GM18861 (cell line): ENCODE data around the gene FOSL1.

Experiments
- ATAC-seq: cut with Tn5 transposase; IDR thresholded peaks from one replicate; pipeline ENCODE4 v1.9.1; 2021; ENCODE audit not compliant: unreplicated experiment

Gene FOSL1

GRCh38 chr11:65919573-65920371, 19.6 kb upstream of the FOSL1 start:
- peak; percentile 24 for ATAC-seq

GRCh38 chr11:65919141-65919572, 19.0 kb upstream of the FOSL1 start, which contains the start of gene DRAP1:
DRAP1 (plus strand) TSS chr11:65919426; CDS start chr11:65919502, 76 bp downstream.
- ATAC-seq: peak; percentile 73

- peak; percentile 36 for ATAC-seq
These were observed 18.3 kb upstream of the FOSL1 start, which contains the start of gene C11orf68 for GRCh38 chr11:65918211-65919140. C11orf68 (minus strand) TSS chr11:65919062; CDS start chr11:65919031, 31 bp downstream.

- no peak for ATAC-seq
These were observed 17.4 kb upstream of the FOSL1 start for GRCh38 chr11:65917434-65918210.

- ATAC-seq: no peak
These were observed 16.9 kb upstream of the FOSL1 start for GRCh38 chr11:65917077-65917433.

GRCh38 chr11:65916391-65916790, 16.2 kb upstream of the FOSL1 start:
- ATAC-seq: no peak

GRCh38 chr11:65915821-65916251, 15.6 kb upstream of the FOSL1 start:
- no peak for ATAC-seq

- ATAC-seq: no peak
These were observed 15.1 kb upstream of the FOSL1 start for GRCh38 chr11:65915101-65915820.

GRCh38 chr11:65912845-65913244, 12.7 kb upstream of the FOSL1 start:
- no peak for ATAC-seq

- ATAC-seq: no peak
These were observed 11.7 kb upstream of the FOSL1 start for GRCh38 chr11:65911682-65912568.

GRCh38 chr11:65907878-65908277, 7.7 kb upstream of the FOSL1 start:
- ATAC-seq: no peak

GRCh38 chr11:65906602-65907001, 6.4 kb upstream of the FOSL1 start:
- ATAC-seq: no peak

- no peak for ATAC-seq
These were observed 3.5 kb upstream of the FOSL1 start for GRCh38 chr11:65903715-65904114.

- ATAC-seq: no peak
These were observed 2.9 kb upstream of the FOSL1 start for GRCh38 chr11:65903068-65903481.

- ATAC-seq: no peak
These were observed 652 bp upstream of the FOSL1 start for GRCh38 chr11:65900899-65901180.

GRCh38 chr11:65899356-65900124, 648 bp downstream of the FOSL1 start:
- ATAC-seq: no peak

- no peak for ATAC-seq
These were observed 1.4 kb downstream of the FOSL1 start for GRCh38 chr11:65898656-65899355.

GRCh38 chr11:65897020-65897471, 3.1 kb downstream of the FOSL1 start:
- no peak for ATAC-seq
